IMR-90 (cell line): Measurements from ENCODE around the gene C1QC.

ENCODE experiments used
- CTCF ChIP-seq: conservative IDR thresholded peaks from 2 replicates; pipeline ENCODE4 v1.5.1; 2012; ENCODE audit warnings: mild to moderate bottlenecking, low read depth, low read length, improper control_type of control experiment
- POLR2A ChIP-seq: IDR thresholded peaks from 2 replicates; pipeline ENCODE4 v1.6.1; 2012; ENCODE audit warnings: mild to moderate bottlenecking, low read depth, low read length

- TF ChIP-seq POLR2A (no peak), CTCF (no peak)
These were observed 53.2 kb downstream of the C1QC start for GRCh38 chr1:22696610-22697009.
